Motor neuron (in vitro differentiated cells): ENCODE data around the gene ZMIZ1. TPM values are rescaled to one million over a fixed set of nuclear protein-coding genes. Genes with fewer than 3 reads are reported as not detected.
A peak's percentile ranks its signal among the peaks of the same experiment; 100 is the strongest.

Source experiments
- ATAC-seq, 8 experiments: fragments of 200-7000 bp; cut with Tn5 transposase; replicated peaks in 6 of 8; 2 replicates each; pipeline ENCODE4 v1.8.0; 2021; ENCODE audit warnings: mild to moderate bottlenecking in 8 of 8, moderate library complexity in 8 of 8
- H3K27ac ChIP-seq, 2 donors: fragments of 250-450 bp; sonication (Bioruptor Pico); 2 replicates each; pipeline ENCODE4 v1.9.0; 2021; ENCODE audit warnings: antibody characterized with exemption in 2 of 2, mild to moderate bottlenecking in 2 of 2, moderate library complexity in 1 of 2
- H3K4me1 ChIP-seq, 2 donors: fragments of 250-450 bp; sonication (Bioruptor Pico); replicated peaks in 1 of 2; 2 replicates each; pipeline ENCODE4 v1.6.1; 2021; ENCODE audit warnings: antibody characterized with exemption in 2 of 2, mild to moderate bottlenecking in 2 of 2, moderate library complexity in 1 of 2
- H3K4me3 ChIP-seq, 5 donors: fragments of 250-450 bp; sonication (Bioruptor Pico); 2 replicates each; pipeline ENCODE4 v1.9.0; 2021; ENCODE audit warnings: antibody characterized with exemption in 5 of 5, mild to moderate bottlenecking in 5 of 5, moderate library complexity in 4 of 5
- WGBS, 10 experiments: fragments of 450-650 bp; shearing (Covaris generic); methylation state at CpG; one replicate each; pipeline ENCODE4 v1.0.0; 2022; 5-methylcytosine and 5-hydroxymethylcytosine counted together
- in situ Hi-C, 9 experiments: fragments of 400-800 bp; cut with MboI; loops; one replicate each; pipeline ENCODE4 v1.15.0; 2021; ENCODE audit warnings: low sequenced_read_pairs in 9 of 9, low pct_unique_long_range_greater_than_20kb in 2 of 9; ENCODE audit not compliant: unreplicated experiment in 9 of 9
- total RNA-seq, 8 experiments: library from RNA; unstranded; fragments of 300-600 nt; gene quantifications; 2 replicates each; pipeline versions ENCODE4 v1.2.3 to v1.2.4, GENCODE V29; 2022

Gene ZMIZ1
- total RNA-seq, 8 experiments from 2014 or later: 15.8 to 79.9 (median 50.0) TPM

- peak in 1 of 8 experiments; percentile 3 for ATAC-seq
- Histone ChIP-seq H3K4me1 (peaks cover 87 to 89% of the 10 kb centered on the region in 2 donors), H3K27ac (peak overlapping the region; percentile 29 to 81), H3K4me3 (no peak overlapping the region)
- in situ Hi-C loops: no loop called here
- 84 to 100% (median 100%) methylated on average over 1 to 3 of the region's 3 CpGs; no CpG with 5 or more reads in 6 of the 10 experiments for WGBS, 10 experiments
Measured at GRCh38 chr10:79262131-79262530, 193.4 kb downstream of the ZMIZ1 start.

GRCh38 chr10:79262959-79263746 is 194.4 kb downstream of the ZMIZ1 start:
- in situ Hi-C loops: no loop called here

GRCh38 chr10:79263939-79264338 is 195.2 kb downstream of the ZMIZ1 start:
- Histone ChIP-seq H3K4me3 (no peak overlapping the region), H3K27ac (peak overlapping the region; percentile 25 to 81), H3K4me1 (peaks cover 94 to 98% of the 10 kb centered on the region in 2 donors)
- in situ Hi-C loops: no loop called here
- WGBS, 10 experiments: 0 to 100% (median 60%) methylated on average over 1 to 3 of the region's 10 CpGs; no CpG with 5 or more reads in 5 of the 10 experiments
- peak in 3 of 8 experiments; percentile 10 to 81 (median 38) for ATAC-seq

More at GRCh38 chr10:79262959-79263746, 194.4 kb downstream of the ZMIZ1 start:
- Histone ChIP-seq H3K27ac (peak overlapping the region in 1 of 2 donors; percentile 81), H3K4me1 (peaks cover 91 to 98% of the 10 kb centered on the region in 2 donors), H3K4me3 (no peak overlapping the region)
- 20 to 96% (median 80%) methylated on average over 1 to 13 of the region's 18 CpGs; no CpG with 5 or more reads in 4 of the 10 experiments for WGBS, 10 experiments
- peak in 1 of 8 experiments; percentile 3 for ATAC-seq

GRCh38 chr10:79264942-79265341 is 196.2 kb downstream of the ZMIZ1 start:
- no peak for ATAC-seq
- peaks cover 94 to 98% of the 10 kb centered on the region in 2 donors for H3K4me1 ChIP-seq
- in situ Hi-C loops: no loop called here
- H3K27ac ChIP-seq: peak overlapping the region; percentile 6 to 81
- WGBS, 10 experiments: 35 to 100% (median 80%) methylated on average over 1 to 3 of the region's 10 CpGs; no CpG with 5 or more reads in 5 of the 10 experiments
- H3K4me3 ChIP-seq: no peak overlapping the region

- WGBS, 10 experiments: 60 to 100% (median 80%) methylated on average over 1 to 4 of the region's 6 CpGs; no CpG with 5 or more reads in 5 of the 10 experiments
- H3K4me1 ChIP-seq: peaks cover 94 to 98% of the 10 kb centered on the region in 2 donors
- peak in 1 of 8 experiments; percentile 5 for ATAC-seq
- no peak overlapping the region for H3K4me3 ChIP-seq
- H3K27ac ChIP-seq: peak overlapping the region in 1 of 2 donors; percentile 81
- in situ Hi-C loops: no loop called here
Measured at GRCh38 chr10:79266084-79266483, 197.3 kb downstream of the ZMIZ1 start.

- in situ Hi-C loops: no loop called here
- ATAC-seq: peak in 6 of 8 experiments; percentile 12 to 65 (median 34)
- Histone ChIP-seq H3K27ac (peak overlapping the region in 1 of 2 donors; percentile 81), H3K4me3 (no peak overlapping the region), H3K4me1 (peaks cover 94 to 97% of the 10 kb centered on the region in 2 donors)
- 3 to 100% (median 76%) methylated on average over 1 to 6 of the region's 11 CpGs; no CpG with 5 or more reads in 4 of the 10 experiments for WGBS, 10 experiments
Measured at GRCh38 chr10:79266543-79267312, 198.0 kb downstream of the ZMIZ1 start.

GRCh38 chr10:79267499-79267898 is 198.7 kb downstream of the ZMIZ1 start:
- peak overlapping the region; percentile 63 to 69 for H3K27ac ChIP-seq
- WGBS, 10 experiments: 87 to 100% (median 90%) methylated on average over 1 to 3 of the region's 3 CpGs; no CpG with 5 or more reads in 6 of the 10 experiments
- peaks cover 90 to 92% of the 10 kb centered on the region in 2 donors for H3K4me1 ChIP-seq
- no peak overlapping the region for H3K4me3 ChIP-seq
- in situ Hi-C loops: no loop called here
- no peak for ATAC-seq

- 0 to 95% (median 64%) methylated on average over 1 to 4 of the region's 12 CpGs; no CpG with 5 or more reads in 4 of the 10 experiments for WGBS, 10 experiments
- Histone ChIP-seq H3K4me3 (no peak overlapping the region), H3K27ac (peak overlapping the region; percentile 63 to 69), H3K4me1 (peaks cover 85 to 88% of the 10 kb centered on the region in 2 donors)
- in situ Hi-C loops: no loop called here
- ATAC-seq: peak in 7 of 8 experiments; percentile 16 to 47 (median 33)
Measured at GRCh38 chr10:79268161-79268601, 199.4 kb downstream of the ZMIZ1 start.

GRCh38 chr10:79268742-79269141 is 200.0 kb downstream of the ZMIZ1 start:
- Histone ChIP-seq H3K27ac (peak overlapping the region; percentile 63 to 69), H3K4me3 (no peak overlapping the region), H3K4me1 (peaks cover 85 to 86% of the 10 kb centered on the region in 2 donors)
- WGBS, 10 experiments: 0 to 100% (median 68%) methylated on average over 1 to 2 of the region's 7 CpGs; no CpG with 5 or more reads in 4 of the 10 experiments
- peak in 5 of 8 experiments; percentile 21 to 54 (median 50) for ATAC-seq
- in situ Hi-C loops: no loop called here

GRCh38 chr10:79269443-79269842 is 200.7 kb downstream of the ZMIZ1 start:
- 40 to 91% methylated on average over 1 to 5 of the region's 6 CpGs; no CpG with 5 or more reads in 8 of the 10 experiments for WGBS, 10 experiments
- H3K4me1 ChIP-seq: peaks cover 85 to 86% of the 10 kb centered on the region in 2 donors
- in situ Hi-C loops: no loop called here
- H3K4me3 ChIP-seq: no peak overlapping the region
- H3K27ac ChIP-seq: peak overlapping the region; percentile 63 to 69
- ATAC-seq: peak in 5 of 8 experiments; percentile 46 to 64 (median 57)

- in situ Hi-C loops: no loop called here
- H3K4me1 ChIP-seq: peaks cover 85 to 86% of the 10 kb centered on the region in 2 donors
- no peak for ATAC-seq
- H3K4me3 ChIP-seq: no peak overlapping the region
- 20 to 100% (median 100%) methylated on average over 1 to 4 of the region's 7 CpGs; no CpG with 5 or more reads in 5 of the 10 experiments for WGBS, 10 experiments
- peak overlapping the region; percentile 63 to 69 for H3K27ac ChIP-seq
Measured at GRCh38 chr10:79269969-79270368, 201.2 kb downstream of the ZMIZ1 start.

- WGBS, 10 experiments: 50 to 96% (median 83%) methylated on average over 2 to 8 of the region's 16 CpGs; no CpG with 5 or more reads in 4 of the 10 experiments
- in situ Hi-C loops: no loop called here
- peak overlapping the region; percentile 63 to 69 for H3K27ac ChIP-seq
- peaks cover 84 to 86% of the 10 kb centered on the region in 2 donors for H3K4me1 ChIP-seq
- ATAC-seq: no peak
- no peak overlapping the region for H3K4me3 ChIP-seq
Measured at GRCh38 chr10:79270466-79271246, 201.9 kb downstream of the ZMIZ1 start.
